Naive thymus-derived CD4-positive, alpha-beta T cell (primary cell): ENCODE measurements around the gene PANK4. TPM values are rescaled to one million over a fixed set of nuclear protein-coding genes. Genes with fewer than 3 reads are reported as not detected.

Experiments used
- ATAC-seq: fragments of 150-1000 bp; cut with Tn5 transposase; 2 replicates; pipeline ENCODE4 v1.10.0; 2021; ENCODE audit warnings: mild to moderate bottlenecking, moderate library complexity
- CTCF ChIA-PET: fragments of 350-600 bp; sonication (Branson Sonifier 250); formaldehyde crosslinking; loops from one replicate; lab custom pipeline; 2021; ENCODE audit warnings: antibody characterized with exemption; lab: Charles Lee
- POLR2A ChIA-PET: fragments of 350-600 bp; sonication (Branson Sonifier 250); formaldehyde crosslinking; loops from one replicate; lab custom pipeline; 2021; ENCODE audit warnings: antibody characterized with exemption, inconsistent platforms; lab: Charles Lee
- DNase-seq, 9 donors: peaks; one replicate each; pipeline versions ENCODE4 v3.0.0 to v3.0.0-alpha.2; 2020 to 2022; ENCODE audit warnings: mixed read lengths in 1 of 9
- H3K27ac ChIP-seq: one replicate; pipeline ENCODE4 v1.7.0; 2013; ENCODE audit warnings: mild to moderate bottlenecking, low read depth, low read length, moderate library complexity
- H3K27me3 ChIP-seq, 2 donors: one replicate each; pipeline ENCODE4 v1.7.0; 2013; ENCODE audit warnings: low read length in 2 of 2, mild to moderate bottlenecking in 2 of 2, moderate library complexity in 2 of 2; ENCODE audit not compliant: control insufficient read depth in 2 of 2, insufficient read depth in 2 of 2
- H3K36me3 ChIP-seq, 3 experiments: 1 replicate in 2 of 3; 2 replicates in 1 of 3; pipeline ENCODE4 v1.7.0; 2013; ENCODE audit warnings: low read length in 3 of 3, mild to moderate bottlenecking in 3 of 3, moderate library complexity in 1 of 3; ENCODE audit not compliant: insufficient read depth in 3 of 3, control insufficient read depth in 2 of 3
- H3K4me1 ChIP-seq, 2 donors: one replicate each; pipeline ENCODE4 v1.7.0; 2013; ENCODE audit warnings: low read length in 2 of 2, mild to moderate bottlenecking in 2 of 2, moderate library complexity in 1 of 2; ENCODE audit not compliant: control insufficient read depth in 2 of 2, insufficient read depth in 2 of 2
- H3K4me3 ChIP-seq: 2 replicates; pipeline ENCODE4 v1.7.0; 2013; ENCODE audit warnings: mild to moderate bottlenecking, low read length
- H3K9me3 ChIP-seq, 3 experiments: 1 replicate in 2 of 3; 2 replicates in 1 of 3; pipeline ENCODE4 v1.7.0; 2013; ENCODE audit warnings: low read length in 3 of 3; ENCODE audit not compliant: control insufficient read depth in 2 of 3
- H3K27ac Mint-ChIP-seq, 9 donors: one replicate each; pipeline ENCODE4 v1.8.0; 2020 to 2022; ENCODE audit warnings: mixed read lengths in 9 of 9, mild to moderate bottlenecking in 8 of 9, moderate library complexity in 5 of 9, inconsistent platforms in 2 of 9
- H3K27me3 Mint-ChIP-seq, 5 donors: one replicate each; pipeline ENCODE4 v1.8.0; 2021 to 2022; ENCODE audit warnings: mixed read lengths in 5 of 5, mild to moderate bottlenecking in 1 of 5
- H3K36me3 Mint-ChIP-seq, 5 donors: one replicate each; pipeline ENCODE4 v1.8.0; 2020 to 2022; ENCODE audit warnings: mixed read lengths in 5 of 5, mild to moderate bottlenecking in 3 of 5, inconsistent platforms in 1 of 5
- H3K4me1 Mint-ChIP-seq, 7 donors: one replicate each; pipeline ENCODE4 v1.8.0; 2020 to 2022; ENCODE audit warnings: mixed read lengths in 7 of 7, mild to moderate bottlenecking in 3 of 7, inconsistent platforms in 1 of 7
- H3K4me3 Mint-ChIP-seq, 10 donors: one replicate each; pipeline ENCODE4 v1.8.0; 2020 to 2022; ENCODE audit warnings: mild to moderate bottlenecking in 10 of 10, mixed read lengths in 10 of 10, moderate library complexity in 6 of 10, inconsistent platforms in 2 of 10
- H3K9me3 Mint-ChIP-seq, 11 donors: one replicate each; pipeline ENCODE4 v1.8.0; 2020 to 2022; ENCODE audit warnings: mixed read lengths in 11 of 11, mild to moderate bottlenecking in 4 of 11, inconsistent platforms in 1 of 11, moderate library complexity in 1 of 11
- intact Hi-C, 2 donors: fragments of 100-400 bp; cut with micrococcal nuclease; formaldehyde crosslinking; loops; one replicate each; pipeline ENCODE4 v1.15.1; 2023
- polyA plus RNA-seq, 2 donors: library from polyadenylated mRNA; unstranded; fragments of 300-500 nt; fragmentation: Illumina TruSeq; gene quantifications; one replicate each; pipeline ENCODE4 v1.2.3, GENCODE V29; 2021
- total RNA-seq, 6 experiments: library from RNA in 5 of 6; stranded (reverse) in 5 of 6; gene quantifications; 1 replicate in 5 of 6; 2 replicates in 1 of 6; pipeline ENCODE4 v1.2.3 and lab custom pipeline; 2021 to 2026

Gene PANK4
- total and polyA plus RNA-seq, 7 experiments from 2014 or later: 12.7 to 91.2 (median 64.4) TPM

DNA sequence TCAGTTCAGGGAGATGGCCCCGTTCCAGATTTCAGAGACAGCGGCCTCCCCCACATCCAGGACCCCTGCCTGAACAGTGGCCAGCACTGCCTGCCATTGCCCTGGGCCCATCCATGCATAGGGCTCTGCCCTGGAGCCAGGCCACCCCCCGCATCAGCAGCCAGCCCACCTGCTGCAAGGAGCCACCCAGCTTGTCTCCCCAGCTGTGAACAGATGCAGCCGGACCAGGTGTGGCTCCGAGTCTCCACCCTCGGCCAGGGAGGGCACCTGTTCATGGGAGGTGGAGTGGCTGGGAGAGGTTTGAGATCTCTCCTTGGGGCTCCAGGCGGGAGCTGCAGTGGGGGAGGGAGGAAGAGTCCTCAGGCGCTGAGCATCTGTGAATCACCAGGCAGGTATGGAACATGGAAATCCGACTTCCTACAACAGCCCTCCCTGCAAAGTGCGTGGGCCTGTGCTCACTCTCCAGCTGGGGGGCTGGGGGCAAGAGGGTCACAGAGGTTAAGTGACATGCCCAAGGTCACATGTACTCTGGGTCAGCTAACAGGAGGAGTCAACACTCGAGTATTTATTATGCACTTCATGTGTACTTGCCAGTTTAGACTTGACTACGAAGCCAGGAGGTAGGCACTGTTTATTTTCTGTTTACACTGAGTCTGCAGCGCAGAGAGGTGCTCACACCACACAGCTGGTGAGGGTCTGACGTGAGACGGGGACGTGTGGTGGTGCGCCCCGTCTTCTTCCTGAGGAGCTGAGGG is 8.5 kb upstream of the PANK4 start:
- H3K27ac ChIP-seq: no peak overlapping the region
- no peaks in the 10 kb centered on the region for H3K9me3 ChIP-seq
- ChIA-PET CTCF (no interaction called here), POLR2A (interaction anchor here (0.7 to 13.2 kb wide), 3 partner anchors 9 to 10 kb away, joined by 3 to 294 read pairs (median 4); partner anchors contain the start of gene PANK4)
- no peak for DNase-seq
- Mint-ChIP-seq H3K4me3 (no peak overlapping the region), H3K27me3 (peaks cover 0 to 39% (median 2%) of the 10 kb centered on the region in 5 donors), H3K9me3 (no peaks in the 10 kb centered on the region), H3K27ac (no peak overlapping the region), H3K36me3 (no peaks in the 10 kb centered on the region), H3K4me1 (peaks cover 0 to 6% (median 4%) of the 10 kb centered on the region in 7 donors)
- ATAC-seq: no peak
- peaks cover 4 to 10% of the 10 kb centered on the region in 2 donors for H3K27me3 ChIP-seq
- intact Hi-C loops: no loop called here
- peaks cover 5 to 9% of the 10 kb centered on the region in 2 donors for H3K4me1 ChIP-seq
- no peak overlapping the region for H3K4me3 ChIP-seq
- no peaks in the 10 kb centered on the region for H3K36me3 ChIP-seq

GRCh38 chr1:2534315-2534686 is 7.9 kb upstream of the PANK4 start:
- H3K27ac ChIP-seq: no peak overlapping the region
- ChIA-PET CTCF (no interaction called here), POLR2A (interaction anchor here (1.5 to 13.2 kb wide), 2 partner anchors 9 to 10 kb away, joined by 4 to 294 read pairs; no protein-coding TSS in a partner anchor)
- intact Hi-C loops: no loop called here
- ATAC-seq (no peak), DNase-seq (no peak)
- peaks cover 0 to 39% (median 2%) of the 10 kb centered on the region in 5 donors for H3K27me3 Mint-ChIP-seq
- no peak overlapping the region for H3K27ac Mint-ChIP-seq
- peaks cover 4 to 10% of the 10 kb centered on the region in 2 donors for H3K27me3 ChIP-seq
- H3K9me3 ChIP-seq: no peaks in the 10 kb centered on the region
- no peaks in the 10 kb centered on the region for H3K36me3 ChIP-seq
- peaks cover 5 to 9% of the 10 kb centered on the region in 2 donors for H3K4me1 ChIP-seq
- no peaks in the 10 kb centered on the region for H3K9me3 Mint-ChIP-seq
- H3K4me3 ChIP-seq: no peak overlapping the region
- no peaks in the 10 kb centered on the region for H3K36me3 Mint-ChIP-seq
- peaks cover 0 to 6% (median 4%) of the 10 kb centered on the region in 7 donors for H3K4me1 Mint-ChIP-seq
- no peak overlapping the region for H3K4me3 Mint-ChIP-seq

DNA sequence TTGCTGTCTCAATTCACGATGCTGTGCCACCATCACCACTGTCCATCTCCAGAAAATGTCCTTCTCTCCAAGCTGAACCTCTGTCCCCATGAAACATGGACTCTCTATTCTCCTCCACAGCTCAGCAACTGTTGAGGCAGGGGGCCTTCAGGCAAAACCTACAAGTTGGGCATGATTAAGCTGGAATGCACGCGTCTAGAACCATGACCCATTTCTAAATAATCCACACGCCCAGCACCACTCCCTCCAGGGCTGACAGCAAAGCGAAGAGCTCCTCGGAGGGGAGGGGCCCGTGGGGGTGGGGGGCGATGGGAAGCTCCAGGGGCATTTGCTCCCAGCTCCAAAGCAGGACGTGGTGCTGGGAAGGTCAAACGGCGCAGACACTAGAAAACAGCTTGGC is 7.0 kb upstream of the PANK4 start:
- no peak overlapping the region for H3K27ac Mint-ChIP-seq
- Histone ChIP-seq H3K27ac (no peak overlapping the region), H3K36me3 (no peaks in the 10 kb centered on the region), H3K9me3 (no peaks in the 10 kb centered on the region), H3K4me3 (no peak overlapping the region), H3K4me1 (peaks cover 9 to 10% of the 10 kb centered on the region in 2 donors), H3K27me3 (peaks cover 4 to 10% of the 10 kb centered on the region in 2 donors)
- H3K4me3 Mint-ChIP-seq: no peak overlapping the region
- H3K27me3 Mint-ChIP-seq: peaks cover 0 to 41% (median 2%) of the 10 kb centered on the region in 5 donors
- intact Hi-C loops: no loop called here
- no peaks in the 10 kb centered on the region for H3K36me3 Mint-ChIP-seq
- POLR2A ChIA-PET: interaction anchor here (0.5 to 13.2 kb wide), 4 partner anchors 11 to 350 kb away, joined by 3 to 294 read pairs (median 4); partner anchors contain the start of gene PEX10
- CTCF ChIA-PET: no interaction called here
- peaks cover 0 to 13% (median 6%) of the 10 kb centered on the region in 7 donors for H3K4me1 Mint-ChIP-seq
- no peak for ATAC-seq
- no peaks in the 10 kb centered on the region for H3K9me3 Mint-ChIP-seq
- DNase-seq: no peak

GRCh38 chr1:2532485-2533160 is 6.2 kb upstream of the PANK4 start:
- peaks cover 0 to 13% (median 6%) of the 10 kb centered on the region in 7 donors for H3K4me1 Mint-ChIP-seq
- intact Hi-C loops: no loop called here
- no peak overlapping the region for H3K27ac Mint-ChIP-seq
- Histone ChIP-seq H3K4me1 (peaks cover 9 to 10% of the 10 kb centered on the region in 2 donors), H3K36me3 (no peaks in the 10 kb centered on the region), H3K4me3 (no peak overlapping the region), H3K9me3 (no peaks in the 10 kb centered on the region), H3K27me3 (peaks cover 4 to 10% of the 10 kb centered on the region in 2 donors), H3K27ac (no peak overlapping the region)
- DNase-seq (no peak), ATAC-seq (no peak)
- H3K36me3 Mint-ChIP-seq: no peaks in the 10 kb centered on the region
- peaks cover 0 to 44% (median 2%) of the 10 kb centered on the region in 5 donors for H3K27me3 Mint-ChIP-seq
- no peaks in the 10 kb centered on the region for H3K9me3 Mint-ChIP-seq
- ChIA-PET POLR2A (interaction anchor here (0.8 to 13.2 kb wide), 3 partner anchors 12 to 120 kb away, joined by 3 to 294 read pairs (median 5); partner anchors contain the start of gene PEX10), CTCF (no interaction called here)
- no peak overlapping the region for H3K4me3 Mint-ChIP-seq

- Histone ChIP-seq H3K4me1 (peaks cover 15 to 17% of the 10 kb centered on the region in 2 donors), H3K9me3 (no peaks in the 10 kb centered on the region), H3K27ac (no peak overlapping the region), H3K36me3 (peaks cover 0 to 3% (median 0%) of the 10 kb centered on the region in 3 experiments), H3K4me3 (peak overlapping the region; percentile 13), H3K27me3 (peaks cover 4 to 10% of the 10 kb centered on the region in 2 donors)
- no peaks in the 10 kb centered on the region for H3K36me3 Mint-ChIP-seq
- intact Hi-C loops: no loop called here
- H3K9me3 Mint-ChIP-seq: no peaks in the 10 kb centered on the region
- H3K4me1 Mint-ChIP-seq: peaks cover 7 to 19% (median 14%) of the 10 kb centered on the region in 7 donors
- peak in 1 of 9 donors; percentile 33 for DNase-seq
- POLR2A ChIA-PET: interaction anchor here (0.5 to 13.2 kb wide), 4 partner anchors 14 to 990 kb away, joined by 3 to 294 read pairs (median 4); no protein-coding TSS in a partner anchor
- peaks cover 0 to 50% (median 2%) of the 10 kb centered on the region in 5 donors for H3K27me3 Mint-ChIP-seq
- no peak for ATAC-seq
- H3K4me3 Mint-ChIP-seq: peak overlapping the region in 9 of 10 donors; percentile 37 to 93 (median 59)
- peak overlapping the region in 1 of 9 donors; percentile 19 for H3K27ac Mint-ChIP-seq
- CTCF ChIA-PET: interaction anchor here (0.7 to 1.0 kb wide), 2 partner anchors 9 to 25 kb away, joined by 3 to 4 read pairs; partner anchors contain the start of gene TNFRSF14
These were observed 4.3 kb upstream of the PANK4 start for GRCh38 chr1:2530513-2531361.
